HEK293 (cell line): ENCODE results near the gene GTPBP10.

Source experiments
- CTCF ChIA-PET: fragments of 350-600 bp; formaldehyde crosslinking; extraction: SDS; loops from one replicate; lab custom pipeline; 2021; ENCODE audit warnings: antibody characterized with exemption; lab: Yijun Ruan, JAX
- POLR2A ChIA-PET: fragments of 300-600 bp; formaldehyde crosslinking; extraction: SDS; loops from one replicate; lab custom pipeline; 2020; ENCODE audit warnings: antibody characterized with exemption, inconsistent platforms; lab: Yijun Ruan, JAX
- H3K27ac ChIP-seq: fragments of 200-500 bp; sonication (Bioruptor generic); 2 replicates; pipeline ENCODE4 v1.5.1; 2014; ENCODE audit warnings: low read depth, low read length, control low read depth, inconsistent platforms; ENCODE audit errors: extremely low read depth
- H3K36me3 ChIP-seq, 2 experiments: fragments of 200-500 bp in 1 of 2; sonication (Bioruptor generic) in 1 of 2; 1 replicate in 1 of 2; 2 replicates in 1 of 2; pipeline ENCODE4 v1.5.1; 2014 to 2017; ENCODE audit warnings: inconsistent platforms in 2 of 2, low read length in 2 of 2; ENCODE audit not compliant: control insufficient read depth in 2 of 2, insufficient read depth in 1 of 2
- H3K4me1 ChIP-seq: fragments of 200-500 bp; sonication (Bioruptor generic); 2 replicates; pipeline ENCODE4 v1.5.1; 2014; ENCODE audit warnings: mild to moderate bottlenecking, low read length, inconsistent platforms; ENCODE audit not compliant: control insufficient read depth, insufficient read depth
- H3K4me3 ChIP-seq: 2 replicates; pipeline ENCODE4 v1.5.1; 2011; ENCODE audit warnings: low read depth, mild to moderate bottlenecking, control low read depth, low read length, moderate library complexity
- H3K9me3 ChIP-seq: fragments of 200-500 bp; sonication (Bioruptor generic); 2 replicates; pipeline ENCODE4 v1.5.1; 2014; ENCODE audit warnings: low read depth, low read length, inconsistent platforms; ENCODE audit not compliant: control insufficient read depth, insufficient read depth
- GFI1B ChIP-seq: fragments of 450-650 bp; formaldehyde crosslinking; IDR thresholded peaks from 2 replicates; pipeline ENCODE4 v1.5.1; 2016; ENCODE audit warnings: missing biosample characterization, missing genetic modification characterization
- GLIS2 ChIP-seq: fragments of 450-650 bp; formaldehyde crosslinking; IDR thresholded peaks from 2 replicates; pipeline ENCODE4 v1.5.1; 2016; ENCODE audit warnings: missing biosample characterization, missing genetic modification characterization
- KLF8 ChIP-seq: fragments of 450-650 bp; formaldehyde crosslinking; IDR thresholded peaks from 2 replicates; pipeline ENCODE4 v1.5.1; 2016; ENCODE audit warnings: missing biosample characterization, missing genetic modification characterization
- PRDM6 ChIP-seq: fragments of 450-650 bp; formaldehyde crosslinking; IDR thresholded peaks from 2 replicates; pipeline ENCODE4 v1.5.1; 2017; ENCODE audit warnings: missing biosample characterization, missing genetic modification characterization
- SCRT2 ChIP-seq: fragments of 450-650 bp; formaldehyde crosslinking; IDR thresholded peaks from 2 replicates; pipeline ENCODE4 v1.5.1; 2016; ENCODE audit warnings: missing biosample characterization, missing genetic modification characterization
- ZBTB48 ChIP-seq: fragments of 450-650 bp; formaldehyde crosslinking; IDR thresholded peaks from 2 replicates; pipeline ENCODE4 v1.5.1; 2016; ENCODE audit warnings: missing biosample characterization, missing genetic modification characterization
- ZEB2 ChIP-seq: fragments of 450-650 bp; formaldehyde crosslinking; IDR thresholded peaks from 2 replicates; pipeline ENCODE4 v1.5.1; 2016; ENCODE audit warnings: missing biosample characterization, missing genetic modification characterization
- ZNF132 ChIP-seq: fragments of 450-650 bp; formaldehyde crosslinking; IDR thresholded peaks from 2 replicates; pipeline ENCODE4 v1.5.1; 2017; ENCODE audit warnings: missing biosample characterization, missing genetic modification characterization, borderline replicate concordance
- ZNF133 ChIP-seq: fragments of 450-650 bp; formaldehyde crosslinking; IDR thresholded peaks from 2 replicates; pipeline ENCODE4 v1.5.1; 2016; ENCODE audit warnings: missing biosample characterization, missing genetic modification characterization
- ZNF184 ChIP-seq: fragments of 450-650 bp; IDR thresholded peaks from 2 replicates; pipeline ENCODE4 v1.5.1; 2018; ENCODE audit warnings: missing biosample characterization, mild to moderate bottlenecking, missing genetic modification characterization
- ZNF514 ChIP-seq: fragments of 450-650 bp; formaldehyde crosslinking; IDR thresholded peaks from 2 replicates; pipeline ENCODE4 v1.5.1; 2016; ENCODE audit warnings: missing biosample characterization, missing genetic modification characterization
- ZNF629 ChIP-seq: fragments of 450-650 bp; formaldehyde crosslinking; IDR thresholded peaks from 2 replicates; pipeline ENCODE4 v1.5.1; 2017; ENCODE audit warnings: missing biosample characterization, missing genetic modification characterization
- TF ChIP-seq, protein P1 (sequence below): fragments of 450-650 bp; formaldehyde crosslinking; IDR thresholded peaks from 2 replicates; pipeline ENCODE4 v1.5.1; 2016; ENCODE audit warnings: missing biosample characterization, missing genetic modification characterization
- TF ChIP-seq, protein P2 (sequence below): fragments of 450-650 bp; formaldehyde crosslinking; conservative IDR thresholded peaks from 2 replicates; pipeline ENCODE4 v1.5.1; 2016; ENCODE audit warnings: low read depth, missing biosample characterization, missing genetic modification characterization
- TF ChIP-seq, protein P3 (sequence below): fragments of 450-650 bp; formaldehyde crosslinking; IDR thresholded peaks from 2 replicates; pipeline ENCODE4 v1.5.1; 2017; ENCODE audit warnings: missing biosample characterization, missing genetic modification characterization
- TF ChIP-seq, protein P4 (sequence below): fragments of 450-650 bp; formaldehyde crosslinking; optimal IDR thresholded peaks from 2 replicates; pipeline ENCODE3; 2016; ENCODE audit warnings: missing biosample characterization, mild to moderate bottlenecking, missing genetic modification characterization

GTPBP10 gene

GRCh38 chr7:90409667-90410066, 63.2 kb downstream of the GTPBP10 start (continued):
- TF ChIP-seq, protein P1, sequence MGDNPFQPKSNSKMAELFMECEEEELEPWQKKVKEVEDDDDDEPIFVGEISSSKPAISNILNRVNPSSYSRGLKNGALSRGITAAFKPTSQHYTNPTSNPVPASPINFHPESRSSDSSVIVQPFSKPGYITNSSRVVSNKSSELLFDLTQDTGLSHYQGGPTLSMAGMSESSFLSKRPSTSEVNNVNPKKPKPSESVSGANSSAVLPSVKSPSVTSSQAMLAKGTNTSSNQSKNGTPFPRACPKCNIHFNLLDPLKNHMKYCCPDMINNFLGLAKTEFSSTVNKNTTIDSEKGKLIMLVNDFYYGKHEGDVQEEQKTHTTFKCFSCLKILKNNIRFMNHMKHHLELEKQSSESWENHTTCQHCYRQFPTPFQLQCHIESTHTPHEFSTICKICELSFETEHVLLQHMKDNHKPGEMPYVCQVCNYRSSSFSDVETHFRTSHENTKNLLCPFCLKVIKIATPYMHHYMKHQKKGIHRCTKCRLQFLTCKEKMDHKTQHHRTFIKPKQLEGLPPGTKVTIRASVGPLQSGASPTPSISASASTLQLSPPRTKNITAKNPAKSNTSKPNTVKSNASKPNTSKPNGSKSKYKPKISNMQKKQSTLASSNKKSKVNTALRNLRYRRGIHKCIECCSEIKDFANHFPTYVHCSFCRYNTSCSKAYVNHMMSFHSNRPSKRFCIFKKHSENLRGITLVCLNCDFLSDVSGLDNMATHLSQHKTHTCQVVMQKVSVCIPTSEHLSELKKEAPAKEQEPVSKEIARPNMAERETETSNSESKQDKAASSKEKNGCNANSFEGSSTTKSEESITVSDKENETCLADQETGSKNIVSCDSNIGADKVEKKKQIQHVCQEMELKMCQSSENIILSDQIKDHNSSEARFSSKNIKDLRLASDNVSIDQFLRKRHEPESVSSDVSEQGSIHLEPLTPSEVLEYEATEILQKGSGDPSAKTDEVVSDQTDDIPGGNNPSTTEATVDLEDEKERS (tag by site-specific recombination), result no peak
- TF ChIP-seq GFI1B (no peak), GLIS2 (no peak), ZBTB48 (no peak), ZNF132 (tag by site-specific recombination) (no peak), ZNF133 (no peak)
- TF ChIP-seq, protein P2, sequence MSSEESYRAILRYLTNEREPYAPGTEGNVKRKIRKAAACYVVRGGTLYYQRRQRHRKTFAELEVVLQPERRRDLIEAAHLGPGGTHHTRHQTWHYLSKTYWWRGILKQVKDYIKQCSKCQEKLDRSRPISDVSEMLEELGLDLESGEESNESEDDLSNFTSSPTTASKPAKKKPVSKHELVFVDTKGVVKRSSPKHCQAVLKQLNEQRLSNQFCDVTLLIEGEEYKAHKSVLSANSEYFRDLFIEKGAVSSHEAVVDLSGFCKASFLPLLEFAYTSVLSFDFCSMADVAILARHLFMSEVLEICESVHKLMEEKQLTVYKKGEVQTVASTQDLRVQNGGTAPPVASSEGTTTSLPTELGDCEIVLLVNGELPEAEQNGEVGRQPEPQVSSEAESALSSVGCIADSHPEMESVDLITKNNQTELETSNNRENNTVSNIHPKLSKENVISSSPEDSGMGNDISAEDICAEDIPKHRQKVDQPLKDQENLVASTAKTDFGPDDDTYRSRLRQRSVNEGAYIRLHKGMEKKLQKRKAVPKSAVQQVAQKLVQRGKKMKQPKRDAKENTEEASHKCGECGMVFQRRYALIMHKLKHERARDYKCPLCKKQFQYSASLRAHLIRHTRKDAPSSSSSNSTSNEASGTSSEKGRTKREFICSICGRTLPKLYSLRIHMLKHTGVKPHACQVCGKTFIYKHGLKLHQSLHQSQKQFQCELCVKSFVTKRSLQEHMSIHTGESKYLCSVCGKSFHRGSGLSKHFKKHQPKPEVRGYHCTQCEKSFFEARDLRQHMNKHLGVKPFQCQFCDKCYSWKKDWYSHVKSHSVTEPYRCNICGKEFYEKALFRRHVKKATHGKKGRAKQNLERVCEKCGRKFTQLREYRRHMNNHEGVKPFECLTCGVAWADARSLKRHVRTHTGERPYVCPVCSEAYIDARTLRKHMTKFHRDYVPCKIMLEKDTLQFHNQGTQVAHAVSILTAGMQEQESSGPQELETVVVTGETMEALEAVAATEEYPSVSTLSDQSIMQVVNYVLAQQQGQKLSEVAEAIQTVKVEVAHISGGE (tag by site-specific recombination), result no peak

- H3K4me3 ChIP-seq, result no peak overlapping the region
- ChIA-PET POLR2A (no interaction called here), CTCF (interaction anchor here (0.8 kb wide), 1 partner anchor 16 kb away, joined by 3 read pairs; no protein-coding TSS in a partner anchor)
- H3K36me3 ChIP-seq, result peaks cover 4 to 43% of the 10 kb centered on the region in 2 experiments; a peak in 2 of 3 replicates
- H3K4me1 ChIP-seq, result no peaks in the 10 kb centered on the region
- no peaks in the 10 kb centered on the region for H3K9me3 ChIP-seq
- TF ChIP-seq, protein P3, sequence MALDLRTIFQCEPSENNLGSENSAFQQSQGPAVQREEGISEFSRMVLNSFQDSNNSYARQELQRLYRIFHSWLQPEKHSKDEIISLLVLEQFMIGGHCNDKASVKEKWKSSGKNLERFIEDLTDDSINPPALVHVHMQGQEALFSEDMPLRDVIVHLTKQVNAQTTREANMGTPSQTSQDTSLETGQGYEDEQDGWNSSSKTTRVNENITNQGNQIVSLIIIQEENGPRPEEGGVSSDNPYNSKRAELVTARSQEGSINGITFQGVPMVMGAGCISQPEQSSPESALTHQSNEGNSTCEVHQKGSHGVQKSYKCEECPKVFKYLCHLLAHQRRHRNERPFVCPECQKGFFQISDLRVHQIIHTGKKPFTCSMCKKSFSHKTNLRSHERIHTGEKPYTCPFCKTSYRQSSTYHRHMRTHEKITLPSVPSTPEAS (tag by site-specific recombination), result no peak
- TF ChIP-seq ZNF629 (tag by site-specific recombination), result peak; percentile 63
- TF ChIP-seq, protein P4, sequence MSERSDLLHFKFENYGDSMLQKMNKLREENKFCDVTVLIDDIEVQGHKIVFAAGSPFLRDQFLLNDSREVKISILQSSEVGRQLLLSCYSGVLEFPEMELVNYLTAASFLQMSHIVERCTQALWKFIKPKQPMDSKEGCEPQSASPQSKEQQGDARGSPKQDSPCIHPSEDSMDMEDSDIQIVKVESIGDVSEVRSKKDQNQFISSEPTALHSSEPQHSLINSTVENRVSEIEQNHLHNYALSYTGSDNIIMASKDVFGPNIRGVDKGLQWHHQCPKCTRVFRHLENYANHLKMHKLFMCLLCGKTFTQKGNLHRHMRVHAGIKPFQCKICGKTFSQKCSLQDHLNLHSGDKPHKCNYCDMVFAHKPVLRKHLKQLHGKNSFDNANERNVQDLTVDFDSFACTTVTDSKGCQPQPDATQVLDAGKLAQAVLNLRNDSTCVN, result no peak
- 0 out of 2 replicates have a peak, but pooled peaks have one; percentile 21 for TF ChIP-seq ZEB2 (tag by site-specific recombination)
- TF ChIP-seq PRDM6 (tag by site-specific recombination), result peak; percentile 49
- TF ChIP-seq SCRT2, result peak; percentile 59
- no peak for TF ChIP-seq ZNF514 (tag by site-specific recombination)
- TF ChIP-seq KLF8 (tag by site-specific recombination), result no peak
- TF ChIP-seq ZNF184, result 0 out of 2 replicates have a peak, but pooled peaks have one; percentile 17
- TF ChIP-seq, all 188 proteins: peak for 5
- no peak overlapping the region for H3K27ac ChIP-seq
Measured at GRCh38 chr7:90411510-90411909, 65.0 kb downstream of the GTPBP10 start.
